MM.1S (cell line): ENCODE results near the gene PARVA.

ENCODE experiments used
- DNase-seq: peaks from one replicate; pipeline ENCODE4 v3.0.0-alpha.2; 2015
- H2AFZ ChIP-seq: fragments of 300-600 bp; sonication (generic); 2 replicates; pipeline ENCODE4 v1.6.0; 2016; ENCODE audit warnings: antibody characterized with exemption, low read length
- H3F3A ChIP-seq: fragments of 300-600 bp; sonication (generic); 2 replicates; pipeline ENCODE4 v1.6.1; 2016; ENCODE audit warnings: mild to moderate bottlenecking, antibody characterized with exemption, low read length, moderate library complexity, mixed read lengths; ENCODE audit not compliant: insufficient read depth
- H3K27ac ChIP-seq: fragments of 300-600 bp; sonication (generic); 2 replicates; pipeline ENCODE4 v1.5.1; 2016; ENCODE audit warnings: mild to moderate bottlenecking, low read length
- H3K27me3 ChIP-seq: fragments of 300-600 bp; sonication (generic); replicated peaks from 2 replicates; pipeline ENCODE4 v1.6.0; 2016; ENCODE audit warnings: low read length; ENCODE audit not compliant: insufficient read depth
- H3K36me3 ChIP-seq: fragments of 300-600 bp; sonication (generic); replicated peaks from 2 replicates; pipeline ENCODE4 v1.6.1; 2016; ENCODE audit warnings: mild to moderate bottlenecking, low read length, mixed read lengths; ENCODE audit not compliant: insufficient read depth
- H3K4me1 ChIP-seq: fragments of 300-600 bp; sonication (generic); 2 replicates; pipeline ENCODE4 v1.6.1; 2016; ENCODE audit warnings: low read length, mixed read lengths
- H3K4me2 ChIP-seq: fragments of 300-600 bp; sonication (generic); 2 replicates; pipeline ENCODE4 v1.6.0; 2016; ENCODE audit warnings: low read depth, low read length
- H3K4me3 ChIP-seq: fragments of 300-600 bp; sonication (generic); 2 replicates; pipeline ENCODE4 v1.5.1; 2016; ENCODE audit warnings: low read length, mixed read lengths
- H3K79me2 ChIP-seq: fragments of 300-600 bp; sonication (generic); 2 replicates; pipeline ENCODE4 v1.6.1; 2016; ENCODE audit warnings: mixed run types, low read length, mixed read lengths
- H3K9ac ChIP-seq: fragments of 300-600 bp; sonication (generic); 2 replicates; pipeline ENCODE4 v1.6.1; 2016; ENCODE audit warnings: low read length, mixed read lengths
- H3K9me2 ChIP-seq: fragments of 300-600 bp; sonication (generic); replicated peaks from 2 replicates; pipeline ENCODE4 v1.6.1; 2016; ENCODE audit warnings: mild to moderate bottlenecking, low read length, mixed read lengths; ENCODE audit not compliant: insufficient read depth
- H3K9me3 ChIP-seq: fragments of 300-600 bp; sonication (generic); replicated peaks from 2 replicates; pipeline ENCODE4 v1.6.1; 2016; ENCODE audit warnings: mild to moderate bottlenecking, low read length, mixed read lengths; ENCODE audit not compliant: insufficient read depth
- H4K20me1 ChIP-seq: fragments of 300-600 bp; sonication (generic); 2 replicates; pipeline ENCODE4 v1.6.1; 2016; ENCODE audit warnings: mild to moderate bottlenecking, low read length, moderate library complexity, mixed read lengths; ENCODE audit not compliant: insufficient read depth
- EZH2 ChIP-seq: fragments of 300-600 bp; sonication (generic); optimal IDR thresholded peaks from 2 replicates; pipeline ENCODE3; 2017; ENCODE audit warnings: low read depth, mild to moderate bottlenecking, antibody characterized with exemption, low read length, mixed read lengths
- EZH2phosphoT487 ChIP-seq: fragments of 300-600 bp; sonication (generic); IDR thresholded peaks from 2 replicates; pipeline ENCODE4 v1.6.1; 2018; ENCODE audit warnings: antibody characterized with exemption, low read length
- TF ChIP-seq, protein P1 (sequence below): fragments of 300-600 bp; sonication (generic); IDR thresholded peaks from 2 replicates; pipeline ENCODE4 v1.5.1; 2016; ENCODE audit warnings: antibody characterized with exemption, low read length, mixed read lengths

Gene PARVA

DNA sequence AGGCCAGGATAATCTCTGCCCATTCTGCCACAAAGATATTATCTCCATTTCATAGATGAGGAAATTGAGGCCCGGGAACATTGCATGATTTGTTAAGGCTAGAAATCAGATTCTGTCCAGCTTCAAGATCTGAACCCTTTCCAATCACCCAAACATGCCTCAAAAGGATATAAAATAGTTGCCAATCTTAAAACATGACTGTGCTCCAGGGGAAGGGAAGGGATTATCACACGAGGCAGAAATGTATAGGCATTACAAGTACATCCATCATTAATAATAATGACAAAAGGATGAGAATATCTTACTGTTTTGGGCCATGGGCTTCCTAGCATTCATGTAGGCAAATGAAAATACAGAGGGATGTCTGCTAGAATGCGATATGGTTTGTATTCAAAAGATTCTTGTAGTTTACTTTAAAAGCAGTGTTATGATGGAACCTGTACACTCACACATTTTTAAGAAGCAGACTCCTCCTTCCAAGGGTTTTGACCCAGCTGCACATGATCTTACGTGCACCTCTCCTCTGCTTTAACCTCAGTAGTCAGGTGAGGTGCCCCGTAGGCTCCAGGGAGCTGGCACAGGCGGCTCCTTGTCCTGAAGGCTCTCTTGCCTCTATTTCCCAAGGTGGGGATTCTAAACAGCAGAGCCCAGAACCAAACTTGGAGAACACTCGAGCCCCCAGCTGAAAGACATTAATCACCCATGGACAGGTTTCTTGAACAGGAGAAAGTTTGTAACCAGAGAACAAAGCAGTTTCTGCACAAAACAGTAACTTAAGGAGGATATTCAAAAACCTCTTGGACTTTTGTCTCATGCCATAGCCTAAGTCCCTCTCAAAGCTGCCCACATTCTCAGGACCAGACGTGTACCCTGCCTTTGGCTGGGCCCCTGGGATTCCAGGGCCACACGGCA lies 36.0 kb downstream of the PARVA start:
- H3F3A ChIP-seq: no peaks in the 10 kb centered on the region
- H3K79me2 ChIP-seq: no peaks in the 10 kb centered on the region
- H3K27me3 ChIP-seq: no peaks in the 10 kb centered on the region
- no peaks in the 10 kb centered on the region for H3K9me2 ChIP-seq
- no peak overlapping the region for H3K4me3 ChIP-seq
- H4K20me1 ChIP-seq: no peaks in the 10 kb centered on the region
- H3K36me3 ChIP-seq: no peaks in the 10 kb centered on the region
- no peak for DNase-seq
- no peak for TF ChIP-seq EZH2phosphoT487
- TF ChIP-seq, protein P1, sequence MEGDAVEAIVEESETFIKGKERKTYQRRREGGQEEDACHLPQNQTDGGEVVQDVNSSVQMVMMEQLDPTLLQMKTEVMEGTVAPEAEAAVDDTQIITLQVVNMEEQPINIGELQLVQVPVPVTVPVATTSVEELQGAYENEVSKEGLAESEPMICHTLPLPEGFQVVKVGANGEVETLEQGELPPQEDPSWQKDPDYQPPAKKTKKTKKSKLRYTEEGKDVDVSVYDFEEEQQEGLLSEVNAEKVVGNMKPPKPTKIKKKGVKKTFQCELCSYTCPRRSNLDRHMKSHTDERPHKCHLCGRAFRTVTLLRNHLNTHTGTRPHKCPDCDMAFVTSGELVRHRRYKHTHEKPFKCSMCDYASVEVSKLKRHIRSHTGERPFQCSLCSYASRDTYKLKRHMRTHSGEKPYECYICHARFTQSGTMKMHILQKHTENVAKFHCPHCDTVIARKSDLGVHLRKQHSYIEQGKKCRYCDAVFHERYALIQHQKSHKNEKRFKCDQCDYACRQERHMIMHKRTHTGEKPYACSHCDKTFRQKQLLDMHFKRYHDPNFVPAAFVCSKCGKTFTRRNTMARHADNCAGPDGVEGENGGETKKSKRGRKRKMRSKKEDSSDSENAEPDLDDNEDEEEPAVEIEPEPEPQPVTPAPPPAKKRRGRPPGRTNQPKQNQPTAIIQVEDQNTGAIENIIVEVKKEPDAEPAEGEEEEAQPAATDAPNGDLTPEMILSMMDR: no peak
- TF ChIP-seq EZH2: no peak
- H3K27ac ChIP-seq: no peak overlapping the region
- H3K9me3 ChIP-seq: no peaks in the 10 kb centered on the region
- H3K4me1 ChIP-seq: no peaks in the 10 kb centered on the region
- no peak overlapping the region for H3K9ac ChIP-seq
- H2AFZ ChIP-seq: no peak overlapping the region
- no peak overlapping the region for H3K4me2 ChIP-seq

DNA sequence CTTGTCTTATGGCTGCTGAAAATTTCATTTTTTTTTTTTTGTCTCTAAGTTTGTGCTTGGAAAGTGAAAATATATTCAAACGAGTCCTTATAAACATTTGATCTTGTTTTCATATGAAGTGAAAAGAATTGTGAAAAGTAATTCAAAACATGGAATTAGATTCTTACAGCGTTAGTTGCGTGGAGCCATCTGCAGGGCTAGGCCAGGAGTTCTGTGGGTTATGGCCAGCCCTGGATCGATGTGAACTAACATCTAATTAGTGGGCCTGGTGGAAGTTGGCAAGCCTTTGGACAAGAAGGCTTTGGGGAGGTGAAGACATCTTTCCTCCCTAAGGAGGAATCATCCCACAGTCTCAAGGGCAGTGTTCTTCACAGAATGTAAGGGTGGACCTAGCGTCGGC lies 37.2 kb downstream of the PARVA start:
- H4K20me1 ChIP-seq: no peaks in the 10 kb centered on the region
- H3K4me3 ChIP-seq: no peak overlapping the region
- H3K4me2 ChIP-seq: no peak overlapping the region
- no peaks in the 10 kb centered on the region for H3F3A ChIP-seq
- H3K9me2 ChIP-seq: no peaks in the 10 kb centered on the region
- no peaks in the 10 kb centered on the region for H3K79me2 ChIP-seq
- H3K4me1 ChIP-seq: no peaks in the 10 kb centered on the region
- H3K9ac ChIP-seq: no peak overlapping the region
- no peaks in the 10 kb centered on the region for H3K9me3 ChIP-seq
- no peaks in the 10 kb centered on the region for H3K36me3 ChIP-seq
- H3K27me3 ChIP-seq: no peaks in the 10 kb centered on the region
- TF ChIP-seq, protein P1: no peak
- TF ChIP-seq EZH2phosphoT487 (no peak), EZH2 (no peak)
- no peak overlapping the region for H2AFZ ChIP-seq
- DNase-seq: no peak
- no peak overlapping the region for H3K27ac ChIP-seq

DNA sequence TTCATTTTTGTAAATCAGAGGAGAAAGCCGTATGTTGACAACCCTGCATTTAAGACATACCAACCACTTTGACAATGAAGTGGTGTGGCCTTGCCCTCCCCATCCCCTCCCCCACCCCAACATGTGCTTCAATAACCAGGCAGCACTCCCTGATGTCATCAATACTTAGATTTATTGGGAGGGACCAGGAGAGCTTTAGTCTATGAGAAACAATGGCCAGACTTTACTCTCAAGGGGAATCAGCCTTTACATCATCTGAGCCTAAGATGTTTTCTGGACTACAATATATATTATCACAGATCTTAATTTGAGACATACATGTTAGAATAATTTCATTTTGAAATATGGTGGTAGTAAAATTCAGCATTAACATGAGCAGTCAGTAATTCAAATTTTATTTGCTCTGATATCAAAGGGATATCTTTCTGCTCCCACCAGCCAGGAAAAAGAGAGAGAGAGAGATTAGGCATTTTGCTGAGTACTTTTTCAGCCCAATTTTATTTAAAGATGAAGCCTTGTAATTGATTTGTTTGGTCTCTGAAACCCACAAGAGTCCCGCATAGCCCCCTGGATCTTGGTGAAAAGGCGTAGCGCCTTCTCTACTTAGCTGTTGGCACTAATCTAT lies 38.1 kb downstream of the PARVA start:
- Histone ChIP-seq H3K79me2 (no peaks in the 10 kb centered on the region), H3K4me2 (no peak overlapping the region)

More for the DNA sequence above, 38.1 kb downstream of the PARVA start:
- no peak for DNase-seq
- Histone ChIP-seq H4K20me1 (no peaks in the 10 kb centered on the region), H3K9ac (no peak overlapping the region), H3K27ac (no peak overlapping the region), H3K27me3 (no peaks in the 10 kb centered on the region), H3K4me1 (no peaks in the 10 kb centered on the region), H2AFZ (no peak overlapping the region), H3K4me3 (no peak overlapping the region), H3K9me3 (no peaks in the 10 kb centered on the region), H3K9me2 (no peaks in the 10 kb centered on the region), H3K36me3 (no peaks in the 10 kb centered on the region), H3F3A (no peaks in the 10 kb centered on the region)
- TF ChIP-seq EZH2 (no peak), EZH2phosphoT487 (no peak)
- TF ChIP-seq, protein P1: no peak
